Stimulated activated CD4-positive, alpha-beta T cell treated with anti-CD3 and anti-CD28 coated beads, TNF-alpha, amount 100 ng/mL, for 1 hour (primary cell): ENCODE data around the gene FAM222B.
"Not testable (repeated sequence)": the region's sequence is repeated elsewhere in the genome, so short reads cannot be mapped to it uniquely, and the experiment has no call there.

Experiments
- DNase-seq, 3 donors: peaks; one replicate each; pipeline ENCODE4 v3.0.0-alpha.2; 2020; ENCODE audit warnings: low read depth in 3 of 3, low spot score in 1 of 3

FAM222B gene

DNA sequence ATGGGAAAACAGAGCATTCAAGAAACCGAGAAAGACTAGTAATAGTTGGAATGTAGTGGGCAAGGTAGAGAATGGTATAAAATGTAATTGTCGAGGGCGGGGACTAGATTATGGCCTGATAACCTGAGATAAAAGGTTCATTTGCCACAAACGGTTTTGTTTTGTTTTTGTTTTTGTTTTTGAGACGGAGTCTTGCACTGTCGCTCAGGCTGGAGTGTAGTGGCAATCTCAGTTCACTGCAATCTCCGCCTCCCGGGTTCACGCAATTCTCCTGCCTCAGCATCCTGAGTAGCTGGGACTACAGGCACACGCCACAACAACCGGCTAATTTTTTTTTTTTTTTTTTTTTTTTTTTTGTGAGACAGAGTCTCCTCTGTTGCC is 112.7 kb downstream of the FAM222B start:
- DNase-seq: no peak

GRCh38 chr17:28728364-28729200 is 114.0 kb downstream of the FAM222B start, which contains the start of gene NEK8:
NEK8 (plus strand) TSS chr17:28728788; CDS start chr17:28728814, 26 bp downstream.
- peak; percentile 92 to 98 (median 94) for DNase-seq

DNA sequence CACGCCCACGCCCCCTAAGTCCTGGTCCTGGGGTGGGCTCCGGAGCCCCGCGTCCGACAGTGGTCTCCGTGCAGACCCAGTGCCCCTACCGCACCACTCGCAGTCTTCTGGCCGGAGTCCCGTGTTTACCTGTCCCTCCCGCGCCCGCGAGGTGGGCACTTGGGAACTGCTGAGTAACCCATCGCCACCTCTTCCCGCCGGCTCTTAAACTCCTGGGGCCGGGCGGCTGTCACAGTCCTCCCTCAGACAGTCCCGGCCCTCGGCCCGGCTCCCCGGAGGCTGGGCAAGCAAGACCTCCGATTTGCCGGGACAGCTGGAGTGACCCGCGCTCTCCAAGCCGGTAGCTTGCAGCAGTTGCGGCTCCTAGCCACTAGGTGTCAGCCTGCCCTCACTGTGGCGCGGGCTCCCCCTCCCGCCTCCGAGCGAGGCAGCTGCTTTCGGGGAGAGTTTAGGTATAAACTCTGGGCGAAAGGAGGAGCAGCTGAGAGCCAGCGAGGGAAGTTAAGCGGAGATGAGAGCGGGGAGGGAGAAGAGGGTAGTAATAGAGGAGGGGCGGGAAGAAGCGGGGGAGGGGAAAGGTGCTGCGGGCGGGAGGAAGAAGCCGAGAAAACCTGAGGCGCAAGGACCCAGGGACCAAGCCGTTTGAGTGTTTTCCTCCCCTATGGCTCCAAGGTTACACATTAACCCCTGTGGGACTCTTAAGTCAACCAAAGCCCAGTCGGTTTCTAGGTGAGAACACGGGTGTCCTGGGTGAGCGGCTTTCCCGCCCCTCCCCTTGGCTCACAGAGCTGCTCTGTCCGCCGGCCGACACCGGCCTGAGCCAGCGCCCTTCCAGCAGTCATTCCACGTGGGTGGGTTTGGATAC is 115.7 kb downstream of the FAM222B start:
- peak; percentile 74 to 85 (median 82) for DNase-seq

DNA sequence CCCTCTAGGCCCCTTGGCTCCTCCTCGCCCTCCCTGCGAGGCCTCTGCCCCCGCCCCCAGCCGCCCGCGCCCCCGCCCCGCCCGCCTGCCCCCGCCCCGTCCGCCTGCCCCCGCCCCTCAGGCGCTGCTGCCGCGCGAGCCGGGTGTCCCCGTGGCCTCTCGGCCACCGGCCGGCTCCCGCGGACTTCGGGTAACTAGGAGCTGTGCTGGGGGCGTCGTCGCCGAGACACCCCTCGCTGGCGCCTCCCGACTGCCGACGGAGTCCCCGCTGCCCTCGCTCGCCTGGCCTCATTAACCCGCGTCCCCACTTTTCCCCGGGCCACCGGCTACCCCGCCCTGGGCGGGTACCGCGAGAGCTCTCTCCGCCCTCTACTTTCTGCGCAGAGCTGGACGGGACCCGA is 116.4 kb downstream of the FAM222B start, which contains the start of gene TLCD1:
TSS of gene TLCD1 (minus strand) at position 8 of the 401 bp plus-strand sequence. CDS start 136 bp downstream, outside the sequence.
- peak in 1 of 3 donors; percentile 59 for DNase-seq

DNA sequence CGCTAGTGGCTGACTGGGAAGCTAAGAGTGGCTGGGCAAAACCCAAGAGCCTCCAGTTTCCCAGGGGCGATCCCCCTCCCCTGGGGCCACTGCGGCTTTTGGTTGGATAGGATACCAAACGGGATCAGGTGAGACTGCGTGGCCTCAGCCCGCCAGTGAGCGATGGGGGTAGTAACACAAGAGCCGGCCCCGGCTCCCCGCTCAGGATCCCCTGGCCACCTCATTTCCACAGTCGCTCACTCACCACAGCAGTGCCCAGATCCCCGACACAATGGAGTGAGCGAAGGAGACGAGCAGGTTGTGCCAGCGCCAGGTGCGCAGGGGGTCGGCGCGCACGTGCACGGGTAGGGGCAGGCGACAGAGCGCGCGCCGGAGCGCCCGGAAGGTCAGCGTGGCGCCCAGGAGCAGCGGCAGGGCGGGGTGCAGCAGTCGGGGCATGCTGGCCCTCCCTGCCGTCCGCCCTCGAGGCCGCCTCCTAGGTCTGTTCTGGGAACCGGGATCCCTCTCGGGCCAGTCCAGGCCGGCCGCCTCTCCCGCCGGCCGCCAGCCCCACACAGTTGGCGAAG is 116.8 kb downstream of the FAM222B start:
- DNase-seq: peak in 1 of 3 donors; percentile 47

DNA sequence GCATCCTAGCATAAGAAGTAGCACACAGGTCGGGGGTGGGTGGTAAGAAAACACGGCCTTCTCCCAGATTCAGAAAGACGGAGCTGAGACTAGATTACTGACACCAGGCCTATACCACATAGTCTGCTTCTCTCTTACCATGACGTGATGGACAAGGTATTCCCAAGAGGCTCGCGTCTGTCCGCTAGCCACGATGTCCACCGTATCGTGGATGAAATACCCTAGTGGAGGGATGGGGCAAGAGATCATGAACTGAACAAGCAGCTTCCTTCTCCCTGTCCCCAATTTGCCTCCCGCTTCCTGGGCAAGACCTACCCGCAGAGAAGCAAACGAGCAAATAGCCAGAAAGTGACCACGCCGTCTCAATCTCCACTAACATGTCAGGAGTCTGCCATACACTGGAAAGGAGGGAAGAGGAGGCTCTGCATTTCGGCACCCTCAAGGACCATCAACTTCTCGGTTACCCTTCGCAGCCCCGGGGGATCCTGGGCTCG is 117.4 kb downstream of the FAM222B start:
- DNase-seq: no peak

GRCh38 chr17:28724500-28725165 is 118.0 kb downstream of the FAM222B start:
- no peak for DNase-seq

GRCh38 chr17:28723836-28724499 is 118.6 kb downstream of the FAM222B start:
- not testable (repeated sequence) for DNase-seq

- DNase-seq: no peak
Measured at GRCh38 chr17:28723159-28723835, 119.3 kb downstream of the FAM222B start.

DNA sequence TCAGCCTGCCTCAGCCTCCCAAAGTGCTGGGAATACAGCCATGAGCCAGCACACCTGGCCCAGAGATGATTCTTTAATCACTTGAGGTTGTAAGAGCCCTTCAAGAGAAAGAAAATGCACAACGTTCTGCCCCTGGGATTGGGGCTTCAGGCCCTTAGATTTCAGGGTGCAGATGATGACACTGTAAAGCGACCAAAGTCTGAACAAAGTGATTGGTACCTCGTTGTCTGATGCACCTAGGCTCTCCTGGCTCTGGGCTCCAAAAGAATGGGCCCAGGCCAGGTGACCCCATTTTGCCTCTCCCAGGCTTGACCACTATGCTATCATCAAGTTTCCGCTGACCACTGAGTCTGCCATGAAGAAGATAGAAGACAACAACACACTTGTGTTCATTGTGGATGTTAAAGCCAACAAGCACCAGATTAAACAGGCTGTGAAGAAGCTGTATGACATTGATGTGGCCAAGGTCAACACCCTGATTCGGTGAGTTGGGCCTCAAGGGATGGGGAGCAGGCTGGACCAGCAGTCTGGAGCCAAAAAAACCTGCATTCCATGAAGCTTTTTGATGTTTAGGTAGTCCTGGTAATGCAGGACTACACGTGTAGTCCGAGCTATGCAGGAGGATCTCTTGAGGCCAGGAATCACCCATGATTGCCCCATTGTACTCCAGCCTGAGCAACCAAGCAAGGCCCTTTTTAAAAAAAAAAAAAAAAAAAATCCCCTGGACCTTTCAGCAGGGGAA is 120.0 kb downstream of the FAM222B start:
- no peak for DNase-seq

DNA sequence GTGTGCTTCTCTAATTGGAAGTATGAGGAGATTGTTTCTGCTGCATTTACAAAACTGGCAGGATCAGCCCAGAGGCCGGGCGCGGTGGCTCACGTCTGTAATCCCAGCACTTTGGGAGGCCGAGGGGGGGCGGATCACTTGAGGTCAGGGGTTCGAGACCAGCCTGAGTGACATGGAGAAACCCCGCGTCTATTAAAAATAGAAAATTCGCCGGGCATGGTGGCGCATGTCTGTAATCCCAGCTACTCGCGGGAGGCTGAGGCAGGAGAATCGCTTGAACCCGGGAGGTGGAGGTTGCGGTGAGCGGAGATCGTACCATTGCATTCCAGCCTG is 121.6 kb downstream of the FAM222B start:
- DNase-seq: not testable (repeated sequence)

GRCh38 chr17:28720247-28720996 is 122.2 kb downstream of the FAM222B start:
- DNase-seq: no peak

- no peak for DNase-seq
Measured at GRCh38 chr17:28719021-28719433, 123.6 kb downstream of the FAM222B start.

GRCh38 chr17:28718333-28719020 is 124.1 kb downstream of the FAM222B start:
- no peak for DNase-seq

- DNase-seq: no peak
Measured at GRCh38 chr17:28717578-28718332, 124.8 kb downstream of the FAM222B start, which contains the start of gene RAB34. RAB34 (minus strand) TSS chr17:28717868; CDS start chr17:28717266, 602 bp downstream.

- no peak for DNase-seq
Measured at GRCh38 chr17:28716740-28717577, 125.6 kb downstream of the FAM222B start.
